HEK293T (cell line): ENCODE results near the gene IL15RA.

ENCODE experiments used
- ARNT ChIP-seq: fragments of 450-650 bp; IDR thresholded peaks from 2 replicates; pipeline ENCODE4 v1.6.1; 2017; ENCODE audit warnings: mild to moderate bottlenecking
- ELF4 ChIP-seq: fragments of 450-650 bp; IDR thresholded peaks from 2 replicates; pipeline ENCODE4 v1.6.1; 2017; ENCODE audit warnings: antibody characterized with exemption
- FOXA1 ChIP-seq: fragments of 450-650 bp; IDR thresholded peaks from 2 replicates; pipeline ENCODE4 v1.6.1; 2016; ENCODE audit warnings: mild to moderate bottlenecking
- FOXM1 ChIP-seq: fragments of 450-650 bp; IDR thresholded peaks from 2 replicates; pipeline ENCODE4 v1.6.1; 2017; ENCODE audit warnings: mild to moderate bottlenecking, borderline replicate concordance
- LEF1 ChIP-seq: fragments of 450-650 bp; IDR thresholded peaks from 2 replicates; pipeline ENCODE4 v1.6.1; 2017; ENCODE audit warnings: mild to moderate bottlenecking, borderline replicate concordance
- NFRKB ChIP-seq: fragments of 450-650 bp; IDR thresholded peaks from 2 replicates; pipeline ENCODE4 v1.6.1; 2016; ENCODE audit warnings: mild to moderate bottlenecking, moderate library complexity
- SP1 ChIP-seq: fragments of 450-650 bp; IDR thresholded peaks from 2 replicates; pipeline ENCODE4 v1.6.1; 2017
- SUZ12 ChIP-seq: fragments of 450-650 bp; IDR thresholded peaks from 2 replicates; pipeline ENCODE4 v1.6.1; 2016; ENCODE audit warnings: mild to moderate bottlenecking
- TARDBP ChIP-seq: fragments of 450-650 bp; IDR thresholded peaks from 2 replicates; pipeline ENCODE4 v1.6.1; 2016
- ZNF384 ChIP-seq: fragments of 450-650 bp; IDR thresholded peaks from 2 replicates; pipeline ENCODE4 v1.6.1; 2016

DNA sequence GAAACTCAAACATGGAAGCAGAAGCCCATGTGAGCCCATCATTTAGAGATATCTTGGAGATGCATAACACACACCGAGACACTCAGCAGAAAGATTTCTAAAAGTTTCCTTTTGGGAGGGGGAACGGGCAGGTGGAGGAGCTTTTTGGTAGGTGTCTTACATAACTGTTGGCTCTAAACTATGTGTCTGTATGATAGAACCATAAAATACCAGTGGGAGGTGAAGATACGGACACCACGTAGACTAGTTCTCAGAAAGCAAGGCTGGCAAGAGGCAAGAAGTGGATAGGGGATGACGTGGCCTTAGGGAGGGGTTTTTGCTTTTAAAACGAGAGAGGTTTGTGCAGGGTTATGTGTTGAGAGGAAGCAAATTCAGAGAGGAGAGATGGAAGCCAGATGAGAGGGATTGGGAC, 36.5 kb downstream of the IL15RA start:
- TF ChIP-seq FOXA1, result no peak
- no peak for TF ChIP-seq SP1
- TF ChIP-seq FOXM1, result no peak
- TF ChIP-seq LEF1, result no peak
- no peak for TF ChIP-seq TARDBP
- no peak for TF ChIP-seq NFRKB
- no peak for TF ChIP-seq ARNT
- no peak for TF ChIP-seq SUZ12
- TF ChIP-seq ELF4, result no peak
- TF ChIP-seq ZNF384, result no peak
